Right forelimb (tissue), 1 donor: ENCODE results near the gene ZNF438.
"Not testable (repeated sequence)": the region's sequence is repeated elsewhere in the genome, so short reads cannot be mapped to it uniquely, and the experiment has no call there.

Source experiments
- DNase-seq: peaks from one replicate; pipeline ENCODE4 v3.0.0-alpha.2; 2018

ZNF438 gene, protein sequence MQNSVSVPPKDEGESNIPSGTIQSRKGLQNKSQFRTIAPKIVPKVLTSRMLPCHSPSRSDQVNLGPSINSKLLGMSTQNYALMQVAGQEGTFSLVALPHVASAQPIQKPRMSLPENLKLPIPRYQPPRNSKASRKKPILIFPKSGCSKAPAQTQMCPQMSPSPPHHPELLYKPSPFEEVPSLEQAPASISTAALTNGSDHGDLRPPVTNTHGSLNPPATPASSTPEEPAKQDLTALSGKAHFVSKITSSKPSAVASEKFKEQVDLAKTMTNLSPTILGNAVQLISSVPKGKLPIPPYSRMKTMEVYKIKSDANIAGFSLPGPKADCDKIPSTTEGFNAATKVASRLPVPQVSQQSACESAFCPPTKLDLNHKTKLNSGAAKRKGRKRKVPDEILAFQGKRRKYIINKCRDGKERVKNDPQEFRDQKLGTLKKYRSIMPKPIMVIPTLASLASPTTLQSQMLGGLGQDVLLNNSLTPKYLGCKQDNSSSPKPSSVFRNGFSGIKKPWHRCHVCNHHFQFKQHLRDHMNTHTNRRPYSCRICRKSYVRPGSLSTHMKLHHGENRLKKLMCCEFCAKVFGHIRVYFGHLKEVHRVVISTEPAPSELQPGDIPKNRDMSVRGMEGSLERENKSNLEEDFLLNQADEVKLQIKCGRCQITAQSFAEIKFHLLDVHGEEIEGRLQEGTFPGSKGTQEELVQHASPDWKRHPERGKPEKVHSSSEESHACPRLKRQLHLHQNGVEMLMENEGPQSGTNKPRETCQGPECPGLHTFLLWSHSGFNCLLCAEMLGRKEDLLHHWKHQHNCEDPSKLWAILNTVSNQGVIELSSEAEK

DNA sequence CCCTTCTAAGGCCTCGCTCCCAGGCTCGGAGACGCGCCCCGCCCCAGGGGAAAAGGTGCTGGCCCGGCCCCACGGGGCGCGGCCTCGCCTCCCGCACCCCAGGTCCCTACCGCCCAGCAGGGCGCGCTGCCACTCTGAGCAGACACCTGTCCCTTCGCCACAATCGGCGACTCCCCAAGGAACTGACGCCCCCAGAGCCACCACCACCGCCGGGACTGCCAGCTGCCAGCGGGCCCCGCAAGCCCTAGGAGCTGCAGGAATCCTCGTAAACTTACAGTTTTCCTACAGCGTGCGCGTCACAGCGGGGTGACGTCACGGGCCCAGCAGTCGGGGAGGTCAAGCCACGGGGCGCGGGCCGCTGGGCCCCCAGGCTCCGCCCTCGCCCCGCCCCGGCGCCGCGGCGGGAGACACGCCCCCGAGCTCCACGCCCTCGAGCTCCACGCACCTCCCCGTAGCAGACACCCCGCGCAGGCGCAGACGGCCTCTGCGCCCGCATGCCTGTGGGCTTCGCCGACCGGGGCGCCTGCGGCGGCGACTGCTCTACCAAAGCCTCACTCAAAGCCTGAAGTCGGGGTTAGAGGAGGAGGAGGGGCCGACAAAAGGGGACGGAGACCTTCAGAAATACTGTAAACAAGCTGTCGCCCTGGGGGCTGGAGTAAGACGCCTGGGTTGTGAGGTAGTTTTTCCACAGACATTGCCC, at the start of gene ZNF438:
TSS of gene ZNF438 (minus strand) at position 308 of the 700 bp plus-strand sequence. CDS start 154,831 bp downstream, outside the sequence.
- peak; percentile 98 for DNase-seq

DNA sequence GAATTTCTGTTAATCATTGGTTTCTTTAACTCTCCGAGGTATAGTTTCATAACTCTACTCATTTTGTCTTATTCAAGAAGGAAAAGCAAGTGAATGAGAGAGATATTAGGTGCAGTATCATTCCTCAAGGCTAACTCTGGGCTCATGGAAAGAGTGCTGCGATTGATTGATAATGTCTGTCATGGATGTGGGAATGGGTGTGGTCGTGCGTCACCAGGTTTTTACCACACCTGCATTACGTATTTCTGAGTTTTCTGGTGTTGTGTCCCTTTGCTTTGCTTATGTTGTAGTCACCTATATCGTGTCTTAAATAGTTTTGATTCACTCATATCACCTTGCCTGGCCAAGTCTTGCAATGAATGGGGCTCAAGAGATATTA, 44.9 kb upstream of the ZNF438 start:
- no peak for DNase-seq

DNA sequence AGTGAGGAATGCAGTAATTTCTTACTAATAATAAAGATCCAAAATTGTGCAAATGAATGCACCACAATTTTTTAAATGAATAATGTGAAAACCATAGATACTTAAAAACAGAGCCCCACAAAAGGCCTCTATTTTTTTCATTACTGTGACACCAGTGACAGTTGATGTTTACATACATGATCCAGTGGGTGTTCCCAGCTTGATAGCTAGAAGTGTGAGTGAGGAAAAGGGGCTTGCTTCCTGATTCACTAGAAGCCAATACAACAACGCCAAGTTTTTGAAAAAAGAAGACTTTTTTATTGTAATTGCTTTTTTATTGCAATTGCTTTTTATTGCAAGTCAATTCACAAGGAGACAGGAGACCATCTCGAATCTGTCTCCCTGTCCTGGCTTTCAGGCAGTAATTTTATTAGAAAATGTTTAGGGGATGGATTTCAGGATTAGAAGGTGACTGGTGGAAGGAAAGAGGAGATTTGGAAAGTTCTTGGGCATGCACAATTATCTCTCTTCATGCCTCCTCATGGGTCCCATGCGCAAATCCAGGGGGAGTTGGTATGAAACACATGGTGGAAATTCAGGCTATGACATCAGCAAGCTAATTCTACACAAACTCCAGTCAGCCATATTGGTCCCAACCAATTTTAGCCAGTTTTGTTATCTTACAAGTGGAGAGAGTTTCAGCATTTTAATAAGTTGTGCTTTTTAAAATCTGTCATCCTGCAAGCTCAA, 44.4 kb upstream of the ZNF438 start:
- DNase-seq = no peak

DNA sequence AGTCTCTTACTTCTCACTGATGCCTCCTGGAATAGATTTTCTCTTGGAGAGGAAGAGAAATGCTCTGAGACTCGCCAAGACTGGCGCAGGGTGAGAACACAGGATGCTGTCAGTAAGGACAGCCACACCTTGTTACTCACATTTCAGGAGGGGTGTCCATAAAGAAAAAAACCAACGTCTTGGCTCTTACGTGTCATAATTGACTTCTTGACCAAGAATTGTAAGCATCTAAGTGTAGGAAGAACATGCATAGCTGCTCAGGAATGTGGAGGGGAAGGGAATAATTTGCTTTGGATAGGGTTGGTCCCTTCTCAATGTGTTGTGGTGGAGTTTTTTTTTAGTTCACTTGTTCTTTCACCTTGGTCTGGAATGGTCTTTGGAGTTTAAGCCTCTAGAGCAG, 43.8 kb upstream of the ZNF438 start:
- no peak for DNase-seq

DNA sequence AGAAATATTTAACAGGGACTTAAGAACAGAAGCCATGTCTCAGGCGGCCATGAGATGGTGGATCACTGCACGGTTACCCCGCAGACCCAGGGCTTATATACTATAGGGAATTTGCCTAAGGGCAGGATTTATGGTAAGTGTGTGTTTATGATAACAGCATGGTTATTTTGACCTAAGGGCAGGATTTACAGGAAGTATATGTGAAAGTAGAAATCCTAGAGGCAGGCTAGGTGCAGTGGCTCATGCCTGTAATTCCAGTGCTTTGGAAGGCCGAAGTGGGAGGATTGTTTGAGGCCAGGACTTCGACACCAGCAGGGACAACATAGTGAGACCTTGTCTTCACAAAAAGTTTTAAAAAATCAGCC, 43.0 kb upstream of the ZNF438 start:
- DNase-seq = no peak

DNA sequence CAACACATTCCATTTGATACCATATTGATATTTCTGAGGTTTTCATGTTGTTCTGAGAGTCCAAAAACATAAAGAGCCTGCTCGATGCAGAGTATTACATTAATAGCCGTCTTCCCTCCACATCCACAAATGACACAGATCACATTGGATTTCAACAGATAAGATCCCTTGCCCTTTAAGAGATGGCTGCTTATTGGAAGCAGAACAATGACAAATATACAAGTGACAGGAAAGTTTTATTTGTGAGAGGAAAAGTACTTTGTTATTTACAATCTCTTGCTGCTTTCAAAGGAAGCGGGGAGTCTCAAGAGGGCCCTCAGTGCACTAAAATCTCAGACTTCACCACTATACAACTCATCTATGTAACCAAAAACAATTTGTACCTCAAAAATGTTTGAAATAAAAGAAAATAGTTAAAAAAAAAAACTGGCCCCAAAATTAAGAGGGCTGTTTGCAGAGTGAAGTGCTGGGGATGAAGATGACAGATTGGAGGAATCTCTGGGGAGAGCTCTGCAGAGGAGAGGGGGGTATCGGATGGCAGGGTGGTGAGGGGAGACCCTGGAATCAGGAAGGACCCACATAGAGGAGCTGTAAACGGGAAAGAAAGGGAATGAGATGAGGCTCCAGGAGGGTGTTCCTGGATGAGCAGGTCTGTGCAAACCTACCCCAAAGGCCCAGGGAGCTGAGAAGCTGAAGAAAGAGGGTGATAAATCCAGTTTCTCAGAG, 42.5 kb upstream of the ZNF438 start:
- DNase-seq = no peak

DNA sequence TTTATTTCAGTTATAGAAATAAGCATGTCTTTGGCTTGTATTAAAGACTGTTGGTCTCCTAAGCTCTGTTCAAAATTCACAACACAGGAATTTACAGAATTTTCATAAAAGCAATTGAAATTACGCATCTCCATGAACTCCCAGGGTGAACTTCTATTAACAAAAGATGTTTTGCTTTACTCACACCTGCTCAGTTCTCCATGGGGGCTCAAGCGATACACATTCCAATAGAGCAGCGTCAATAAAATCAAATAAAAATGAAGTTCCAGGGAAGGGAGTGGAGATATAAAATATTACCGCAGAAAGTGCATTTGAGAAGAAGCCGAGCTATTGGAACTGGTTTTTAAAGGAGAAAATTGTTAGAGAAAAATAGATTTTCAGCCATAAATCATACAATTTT, 41.5 kb upstream of the ZNF438 start:
- no peak for DNase-seq

DNA sequence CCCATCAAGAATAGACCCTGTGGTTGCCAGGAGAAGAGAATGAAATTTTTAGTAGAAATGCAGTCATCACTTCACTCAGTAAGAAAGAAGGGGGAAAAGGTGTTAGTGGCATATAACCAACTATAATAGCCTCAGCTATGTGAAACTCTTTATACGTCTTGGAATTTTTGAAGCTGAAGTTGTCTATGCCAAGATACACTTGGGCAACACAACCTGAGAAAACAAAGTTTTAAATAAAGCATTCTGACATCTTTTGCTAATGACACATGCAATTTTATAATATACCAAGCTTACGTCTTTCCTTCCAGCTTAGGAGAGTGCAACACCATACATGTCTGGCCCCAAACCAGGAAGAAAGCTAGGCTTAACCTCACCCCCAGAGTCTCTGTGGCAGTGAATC, 40.8 kb upstream of the ZNF438 start:
- DNase-seq = no peak

DNA sequence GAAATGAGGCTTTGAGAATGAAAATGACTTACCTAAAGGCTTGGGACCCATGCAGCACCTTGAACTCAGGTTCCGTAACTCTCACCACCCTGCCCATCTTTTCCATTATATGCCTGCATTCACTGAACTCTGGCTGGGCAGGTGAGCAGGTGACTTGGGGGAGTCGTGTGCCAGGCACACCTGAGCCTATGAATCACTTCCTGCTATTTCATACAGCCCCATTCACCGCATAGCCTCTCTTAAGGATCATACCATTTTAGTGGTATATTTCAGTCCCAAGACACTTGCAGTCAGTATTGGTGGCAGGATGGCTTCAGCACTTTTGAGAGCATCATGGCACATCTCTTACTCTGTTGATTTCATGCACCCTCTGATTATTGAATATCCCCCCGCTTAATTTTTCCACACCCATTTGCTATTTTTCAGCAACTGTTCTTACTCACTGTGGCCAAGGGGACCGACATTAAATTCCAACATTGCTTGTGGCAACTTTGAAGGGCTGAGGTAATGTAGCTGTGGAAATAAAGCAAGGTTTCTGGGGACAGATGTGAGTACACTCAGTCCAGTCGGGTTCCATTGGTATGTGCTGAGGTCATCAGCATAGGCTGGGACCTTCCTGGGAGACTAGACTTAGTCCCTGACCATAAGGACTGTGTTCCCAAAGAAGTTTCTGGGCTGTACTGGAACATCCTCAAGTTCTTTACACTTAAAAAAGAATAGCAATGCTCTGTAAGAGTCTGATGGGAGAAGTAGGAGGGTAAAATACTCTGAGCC, 39.8 kb upstream of the ZNF438 start:
- no peak for DNase-seq

DNA sequence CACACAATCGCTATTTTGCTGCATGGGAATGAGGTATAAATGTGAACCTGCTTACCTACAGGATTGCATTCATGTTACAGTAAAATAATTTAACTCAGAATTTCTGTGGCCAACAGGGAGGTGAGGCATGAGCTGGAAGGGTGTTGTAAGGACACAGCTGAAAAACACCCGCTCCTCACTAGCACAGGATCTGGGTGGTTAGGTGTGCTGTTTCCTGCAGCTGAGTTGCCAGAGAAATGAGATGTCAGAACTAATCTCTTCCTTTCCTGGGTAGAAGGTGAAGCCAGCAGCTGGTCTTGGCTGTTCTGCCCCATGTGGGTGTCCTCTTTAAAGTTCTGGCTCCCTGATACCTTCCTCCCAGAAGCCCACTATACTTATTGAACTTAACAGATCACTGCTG, 39.0 kb upstream of the ZNF438 start:
- no peak for DNase-seq

DNA sequence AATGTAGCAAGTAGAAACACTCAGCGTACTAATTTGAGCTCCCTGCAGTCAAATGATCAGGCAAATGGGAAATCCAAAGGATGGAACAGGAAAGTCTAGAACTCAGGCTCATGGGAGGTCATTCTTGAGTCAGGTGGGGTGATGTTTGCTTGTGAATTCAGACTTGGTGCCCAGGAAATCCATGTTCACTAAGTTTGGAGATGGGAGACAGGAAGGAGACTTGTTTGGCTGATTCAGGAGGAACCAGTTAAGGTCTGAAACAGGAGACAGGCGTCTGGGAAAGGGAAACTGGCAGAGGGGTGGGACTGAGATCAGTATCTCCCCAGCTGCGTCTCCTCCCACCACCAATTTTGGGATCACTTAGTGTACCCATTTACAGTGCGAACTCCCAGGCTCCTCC, 38.4 kb upstream of the ZNF438 start:
- no peak for DNase-seq

DNA sequence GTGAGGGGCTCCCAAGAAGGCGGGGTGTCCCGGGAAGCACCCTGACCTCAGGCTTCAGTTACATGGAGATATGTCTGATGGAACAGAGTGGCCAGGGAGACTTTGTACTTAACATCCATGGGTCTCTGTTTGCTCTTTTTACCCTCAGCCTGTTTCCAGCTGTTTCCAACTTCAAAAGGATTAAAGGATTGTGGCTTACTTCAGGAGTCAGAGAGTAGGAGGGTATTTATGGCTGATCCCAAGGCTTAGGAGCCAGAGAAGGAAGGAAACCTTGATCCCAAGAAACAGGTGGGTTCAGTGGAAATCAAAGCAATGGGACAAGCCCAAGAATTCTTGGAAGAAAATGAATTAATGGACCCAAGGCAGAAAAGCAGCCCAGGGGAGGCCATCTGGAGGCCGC, 37.7 kb upstream of the ZNF438 start:
- DNase-seq = no peak

DNA sequence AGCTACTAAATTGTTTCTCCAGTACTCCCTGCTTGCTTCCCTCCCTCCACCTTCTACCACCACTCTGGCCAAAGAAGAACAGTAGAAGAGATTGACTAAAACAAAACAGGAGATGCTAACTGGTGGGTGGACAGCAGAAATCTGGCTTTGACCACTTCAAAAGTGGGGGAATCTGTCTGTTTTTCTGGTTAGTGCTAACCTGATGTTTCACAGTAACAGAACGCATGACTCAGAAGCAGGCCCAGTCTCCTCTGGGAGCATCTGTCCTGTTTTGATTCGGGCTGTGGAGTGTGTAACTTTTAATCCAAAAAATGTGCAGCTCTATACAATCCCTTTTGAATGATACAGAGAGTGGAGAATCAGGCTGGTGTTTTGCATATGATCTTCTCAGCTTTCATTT, 32.7 kb upstream of the ZNF438 start:
- no peak for DNase-seq

DNA sequence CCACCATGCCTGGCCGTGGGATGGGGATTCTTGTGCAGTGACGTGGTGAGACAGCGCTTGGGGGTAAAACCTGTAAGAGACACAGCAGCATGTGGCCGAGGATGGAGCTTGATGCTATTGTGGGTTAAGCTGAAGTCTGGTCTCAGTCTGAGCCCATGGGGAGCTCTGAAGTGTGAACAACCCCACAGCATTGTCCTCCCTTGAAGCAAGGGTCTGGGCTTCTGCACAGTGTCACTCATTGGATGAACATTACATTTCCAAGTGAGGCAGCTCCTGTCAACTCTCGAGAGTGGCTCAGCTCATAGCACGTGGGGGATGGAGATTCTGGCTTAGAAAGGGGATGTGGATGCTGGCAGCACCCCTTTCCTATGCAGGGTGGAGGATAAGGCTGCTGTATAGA, 32.2 kb upstream of the ZNF438 start:
- DNase-seq = no peak

DNA sequence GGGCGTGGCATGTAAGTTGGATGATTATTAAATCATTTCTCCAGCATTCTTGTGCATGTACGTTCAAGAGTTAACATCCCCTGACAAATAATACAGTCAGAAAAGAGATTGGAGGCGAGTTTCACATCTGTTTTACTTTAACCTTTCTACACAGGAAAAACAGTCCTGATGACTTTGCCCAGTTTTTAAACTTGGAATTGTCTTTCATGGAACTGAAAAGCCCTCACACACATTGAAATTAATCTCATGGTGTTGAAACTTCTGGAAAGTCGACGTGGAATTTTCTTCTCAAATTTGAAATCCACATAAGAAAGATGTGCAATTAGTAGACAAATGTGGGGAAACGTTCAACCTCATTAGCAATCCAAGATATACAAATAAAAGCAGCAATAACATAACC, 31.2 kb upstream of the ZNF438 start:
- DNase-seq = no peak

DNA sequence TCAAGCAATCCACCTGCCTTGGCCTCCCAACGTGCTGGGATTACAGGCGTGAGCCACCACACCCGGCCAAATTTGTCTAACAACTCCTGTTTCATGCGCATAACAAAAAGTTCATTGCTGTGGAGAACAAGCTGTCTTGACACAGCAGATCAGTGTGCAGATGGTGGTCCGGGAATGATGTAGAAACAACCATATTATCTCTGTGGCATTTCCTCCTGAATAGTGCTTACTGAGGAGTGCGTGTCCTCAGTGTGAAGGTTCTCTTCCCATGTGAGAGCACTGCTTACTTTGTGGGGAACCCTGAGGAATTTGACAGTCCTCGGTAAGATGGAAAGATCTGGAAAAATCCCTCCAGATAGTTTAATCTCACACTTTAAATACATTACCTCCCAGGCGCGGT, 30.3 kb upstream of the ZNF438 start:
- no peak for DNase-seq

DNA sequence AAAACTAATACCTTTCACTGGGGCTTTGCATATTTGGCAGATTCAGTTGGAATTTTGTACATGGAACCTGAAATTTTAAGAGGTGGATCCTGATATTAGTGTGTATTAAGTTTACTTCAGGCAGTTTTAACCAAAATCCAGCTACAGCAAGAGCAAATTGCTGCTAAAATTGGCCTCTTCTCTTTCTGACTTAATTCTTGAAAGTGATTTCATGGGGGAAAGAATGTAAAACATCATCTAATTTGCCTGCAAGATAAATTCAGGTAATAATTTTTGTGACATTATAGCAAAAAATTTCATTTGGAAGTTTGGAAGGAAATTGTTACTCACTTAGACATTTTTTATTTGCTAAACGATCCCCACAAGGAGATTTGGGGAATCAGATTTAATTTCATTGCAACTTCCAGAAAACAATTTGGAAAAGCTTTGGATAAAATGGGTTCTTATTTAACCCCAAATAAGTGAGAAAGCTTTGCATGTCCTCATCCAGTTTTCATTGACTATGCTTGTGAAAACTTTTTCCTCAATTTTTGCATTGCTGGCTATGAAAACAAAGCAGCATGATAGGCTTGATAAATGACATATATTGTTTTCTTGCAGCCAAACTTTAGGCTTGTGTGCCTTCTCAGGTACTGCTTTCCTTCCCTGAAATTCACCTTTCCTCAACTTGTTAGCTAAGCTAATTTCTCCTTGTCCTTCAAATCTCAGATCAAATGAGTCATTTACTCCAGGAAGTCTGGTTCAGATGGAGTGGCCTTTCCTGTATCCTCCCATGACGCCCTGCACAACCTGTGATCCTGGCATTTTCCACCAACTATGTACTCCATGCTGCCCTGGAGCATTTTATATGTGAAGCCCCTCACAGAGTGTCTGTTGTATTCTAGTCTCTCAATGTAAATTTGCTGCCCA, 27.4 kb upstream of the ZNF438 start:
- DNase-seq = no peak

DNA sequence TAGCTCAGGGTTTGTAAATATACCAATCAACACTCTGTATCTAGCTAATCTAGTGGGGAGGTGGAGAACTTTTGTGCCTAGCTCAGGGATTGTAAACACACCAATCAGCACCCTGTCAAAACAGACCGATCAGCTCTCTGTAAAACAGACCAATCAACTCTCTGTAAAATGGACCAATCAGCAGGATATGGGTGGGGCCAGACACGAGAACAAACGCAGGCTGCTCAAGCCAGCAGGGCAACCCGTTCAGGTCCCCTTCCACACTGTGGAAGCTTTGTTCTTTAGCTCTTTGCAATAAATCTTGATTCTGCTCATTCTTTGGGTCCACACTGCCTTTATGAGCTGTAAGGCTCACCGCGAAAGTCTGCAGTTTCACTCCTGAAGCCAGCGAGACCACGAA, 25.0 kb upstream of the ZNF438 start:
- not testable (repeated sequence) for DNase-seq

DNA sequence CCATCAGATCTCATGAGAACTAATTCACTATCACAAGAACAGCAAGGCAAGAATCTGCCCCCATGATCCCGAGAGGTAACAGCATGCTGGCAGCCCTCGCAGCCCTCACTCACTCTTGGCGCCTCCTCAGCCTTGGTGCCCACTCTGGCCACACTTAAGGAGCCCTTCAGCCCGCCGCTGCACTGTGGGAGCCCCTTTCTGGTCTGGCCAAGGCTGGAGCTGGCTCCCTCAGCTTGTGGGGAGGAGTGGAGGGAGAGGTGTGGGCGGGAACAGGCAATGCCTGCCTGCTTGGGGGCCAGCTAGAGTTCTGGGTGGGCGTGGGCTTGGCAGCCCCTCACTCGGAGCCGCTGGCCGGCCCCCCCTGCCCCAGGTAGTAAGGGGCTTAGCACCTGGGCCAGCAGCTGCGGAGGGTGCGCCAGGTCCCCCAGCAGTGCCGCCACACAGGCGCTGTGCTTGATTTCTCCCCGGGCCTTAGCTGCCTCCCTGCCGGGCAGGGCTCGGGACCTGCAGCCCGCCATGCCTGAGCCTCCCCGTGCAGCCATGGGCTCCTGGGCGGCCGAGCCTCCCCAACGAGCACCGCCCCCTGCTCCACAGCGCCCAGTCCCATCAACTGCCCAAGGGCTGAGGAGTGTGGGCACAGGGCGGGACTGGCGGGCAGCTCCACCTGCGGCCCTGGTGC, 24.0 kb upstream of the ZNF438 start:
- no peak for DNase-seq

DNA sequence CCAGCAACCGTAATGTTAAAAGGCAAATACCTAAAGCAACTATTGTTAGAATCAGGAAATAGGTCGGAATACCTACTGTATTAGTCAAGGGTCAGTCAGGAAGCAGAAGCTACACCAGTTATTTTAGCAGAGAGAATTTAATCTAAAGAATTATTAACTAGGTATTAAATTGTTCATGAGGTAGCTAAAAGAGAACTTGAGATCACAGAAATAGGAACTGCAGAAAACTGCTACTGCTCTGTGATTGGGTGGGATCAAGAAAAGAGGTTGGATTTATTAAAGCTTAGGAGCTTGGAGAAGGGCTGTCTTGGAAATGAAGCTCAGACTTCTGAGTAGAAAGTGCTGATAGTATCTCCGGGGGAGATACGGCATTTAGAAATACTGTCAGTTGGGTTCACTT, 20.0 kb upstream of the ZNF438 start:
- DNase-seq = no peak
